ENCODE data around the gene ADGRV1.

DNA sequence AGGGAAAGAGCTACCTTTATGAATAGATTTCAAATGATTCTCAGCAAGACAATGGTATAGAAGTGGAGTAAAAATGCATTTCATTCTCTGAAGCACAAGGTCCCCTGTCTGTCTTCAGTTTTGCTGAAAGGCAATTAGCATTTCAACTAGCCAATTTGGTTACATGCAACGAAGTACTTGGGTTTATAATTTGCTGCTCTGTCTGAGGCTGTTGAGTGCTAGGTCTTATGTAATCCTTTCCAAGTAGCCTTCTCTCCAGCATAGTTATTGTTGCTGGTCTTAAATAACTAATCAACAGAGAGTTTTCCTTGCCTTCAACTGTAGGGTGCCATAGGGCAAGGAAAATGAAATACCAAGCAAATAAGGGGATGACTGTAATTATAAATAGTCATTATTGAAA, 4.5 kb downstream of the ADGRV1 start:
- TF ChIP-seq, protein P1, sequence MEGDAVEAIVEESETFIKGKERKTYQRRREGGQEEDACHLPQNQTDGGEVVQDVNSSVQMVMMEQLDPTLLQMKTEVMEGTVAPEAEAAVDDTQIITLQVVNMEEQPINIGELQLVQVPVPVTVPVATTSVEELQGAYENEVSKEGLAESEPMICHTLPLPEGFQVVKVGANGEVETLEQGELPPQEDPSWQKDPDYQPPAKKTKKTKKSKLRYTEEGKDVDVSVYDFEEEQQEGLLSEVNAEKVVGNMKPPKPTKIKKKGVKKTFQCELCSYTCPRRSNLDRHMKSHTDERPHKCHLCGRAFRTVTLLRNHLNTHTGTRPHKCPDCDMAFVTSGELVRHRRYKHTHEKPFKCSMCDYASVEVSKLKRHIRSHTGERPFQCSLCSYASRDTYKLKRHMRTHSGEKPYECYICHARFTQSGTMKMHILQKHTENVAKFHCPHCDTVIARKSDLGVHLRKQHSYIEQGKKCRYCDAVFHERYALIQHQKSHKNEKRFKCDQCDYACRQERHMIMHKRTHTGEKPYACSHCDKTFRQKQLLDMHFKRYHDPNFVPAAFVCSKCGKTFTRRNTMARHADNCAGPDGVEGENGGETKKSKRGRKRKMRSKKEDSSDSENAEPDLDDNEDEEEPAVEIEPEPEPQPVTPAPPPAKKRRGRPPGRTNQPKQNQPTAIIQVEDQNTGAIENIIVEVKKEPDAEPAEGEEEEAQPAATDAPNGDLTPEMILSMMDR (IDR thresholded peaks at IDR 0.05; ENCODE audit: borderline replicate concordance, extremely low read depth, low read length, poor library complexity, severe bottlenecking) = no peak
- TF ChIP-seq EZH2 (IDR thresholded peaks at IDR 0.05; ENCODE audit: borderline replicate concordance, low read depth, low read length, severe bottlenecking) = no peak

All from DND-41 (cell line).